Upper lobe of right lung (tissue), 1 donor: Measurements from ENCODE around the gene GABRB3. TPM values are rescaled to one million over a fixed set of nuclear protein-coding genes. Genes with fewer than 3 reads are reported as not detected.

Experiments
- ATAC-seq: fragments of 200-7000 bp; cut with Tn5 transposase; one replicate; pipeline ENCODE4 v1.9.1; 2020; ENCODE audit warnings: mild to moderate bottlenecking, moderate library complexity
- DNase-seq: peaks from one replicate; pipeline ENCODE4 v3.0.0-alpha.2; 2020
- H3K27ac ChIP-seq: fragments of 200-600 bp; one replicate; pipeline ENCODE4 v1.8.0; 2022
- H3K27me3 ChIP-seq: fragments of 200-600 bp; one replicate; pipeline ENCODE4 v1.8.0; 2022; ENCODE audit warnings: mild to moderate bottlenecking
- H3K36me3 ChIP-seq: fragments of 200-600 bp; one replicate; pipeline ENCODE4 v1.8.0; 2022
- H3K4me1 ChIP-seq: fragments of 200-600 bp; one replicate; pipeline ENCODE4 v1.8.0; 2022
- H3K4me3 ChIP-seq: fragments of 200-600 bp; one replicate; pipeline ENCODE4 v1.8.0; 2022; ENCODE audit warnings: mild to moderate bottlenecking
- H3K9me3 ChIP-seq: fragments of 200-600 bp; one replicate; pipeline ENCODE4 v1.8.0; 2022
- CTCF ChIP-seq: fragments of 200-600 bp; IDR thresholded peaks from one replicate; pipeline ENCODE4 v1.8.0; 2022; ENCODE audit warnings: antibody characterized with exemption
- intact Hi-C: fragments of 100-400 bp; cut with DNase I; formaldehyde crosslinking; loops from one replicate; pipeline ENCODE4 v1.11.0; 2022
- total RNA-seq: library from RNA; stranded (reverse); fragmentation: NEBNext Ultra II Directional; extraction: Animal tissue kit (Norgen Biotek cat#: 25700); gene quantifications from one replicate; pipeline ENCODE4 v1.2.1, GENCODE V29; 2021
- donor health status: DM: no; HTN: yes; CAD: no; lungs with severe emphysema.

The GABRB3 gene
- total RNA-seq, 1 donor from 2014 or later: 3.2 TPM

- Histone ChIP-seq H3K27ac (no peak overlapping the region), H3K4me1 (no peaks in the 10 kb centered on the region), H3K27me3 (no peaks in the 10 kb centered on the region), H3K36me3 (no peaks in the 10 kb centered on the region), H3K4me3 (no peak overlapping the region), H3K9me3 (no peaks in the 10 kb centered on the region)
- ATAC-seq (no peak), DNase-seq (no peak)
- no peak for TF ChIP-seq CTCF
- intact Hi-C loops: no loop called here
These were observed 256.5 kb downstream of the GABRB3 start for GRCh38 chr15:26516102-26516980.

GRCh38 chr15:26504009-26504408 lies 268.9 kb downstream of the GABRB3 start:
- Histone ChIP-seq H3K27ac (no peak overlapping the region), H3K27me3 (no peaks in the 10 kb centered on the region), H3K4me3 (no peak overlapping the region), H3K4me1 (no peaks in the 10 kb centered on the region), H3K9me3 (no peaks in the 10 kb centered on the region), H3K36me3 (no peaks in the 10 kb centered on the region)
- DNase-seq (no peak), ATAC-seq (no peak)
- no peak for TF ChIP-seq CTCF
- intact Hi-C loops: no loop called here

Other genes with a start within 250 kb of the GABRB3 start
- not detected for gene GABRA5, start 94.0 kb upstream of the GABRB3 start, total RNA-seq
- not detected for gene GABRG3, start 198.1 kb upstream of the GABRB3 start, total RNA-seq